Type B pancreatic cell (in vitro differentiated cells): ENCODE data around the gene INPP5K. TPM values are rescaled to one million over a fixed set of nuclear protein-coding genes. Genes with fewer than 3 reads are reported as not detected.

Experiments
- DNase-seq: peaks from one replicate; pipeline ENCODE4 v3.0.0; 2021; ENCODE audit warnings: mixed read lengths; ENCODE audit not compliant: unreplicated experiment; ENCODE audit errors: extremely low spot score
- H3K27ac Mint-ChIP-seq: 2 replicates; pipeline ENCODE4 v1.8.0; 2021; ENCODE audit warnings: mild to moderate bottlenecking, mixed read lengths
- H3K27me3 Mint-ChIP-seq: 2 replicates; pipeline ENCODE4 v1.8.0; 2021; ENCODE audit warnings: mixed read lengths
- H3K36me3 Mint-ChIP-seq: 2 replicates; pipeline ENCODE4 v1.8.0; 2021; ENCODE audit warnings: mixed read lengths
- H3K4me1 Mint-ChIP-seq: one replicate; pipeline ENCODE4 v1.8.0; 2021; ENCODE audit warnings: mixed read lengths; ENCODE audit not compliant: unreplicated experiment
- H3K4me3 Mint-ChIP-seq: 2 replicates; pipeline ENCODE4 v1.8.0; 2021; ENCODE audit warnings: mild to moderate bottlenecking, mixed read lengths
- H3K9me3 Mint-ChIP-seq: 2 replicates; pipeline ENCODE4 v1.8.0; 2021; ENCODE audit warnings: mixed read lengths
- CTCF ChIP-seq: fragments of 200-600 bp; sonication (generic); conservative IDR thresholded peaks from 2 replicates; pipeline ENCODE4 v1.5.0; 2021; ENCODE audit warnings: antibody characterized with exemption, mild to moderate bottlenecking
- total RNA-seq: library from RNA; stranded (reverse); gene quantifications from 2 replicates; pipeline ENCODE4 v1.2.1, GENCODE V29; 2021; ENCODE audit warnings: low replicate concordance

Gene INPP5K
- total RNA-seq, 1 donor from 2014 or later = 21.2 TPM

GRCh38 chr17:1487939-1488825 is 28.2 kb downstream of the INPP5K start:
- no peaks in the 10 kb centered on the region for H3K9me3 Mint-ChIP-seq
- H3K27me3 Mint-ChIP-seq = no peaks in the 10 kb centered on the region
- no peaks in the 10 kb centered on the region for H3K36me3 Mint-ChIP-seq
- peak overlapping the region; percentile 88 for H3K4me3 Mint-ChIP-seq
- peak; percentile 34 for TF ChIP-seq CTCF
- H3K27ac Mint-ChIP-seq = peak overlapping the region; percentile 92
- DNase-seq = peak; percentile 93
- H3K4me1 Mint-ChIP-seq = peaks cover 17% of the 10 kb centered on the region

- Mint-ChIP-seq H3K36me3 (no peaks in the 10 kb centered on the region), H3K4me1 (peaks cover 15% of the 10 kb centered on the region), H3K4me3 (peak overlapping the region; percentile 86), H3K27ac (peak overlapping the region; percentile 93), H3K9me3 (no peaks in the 10 kb centered on the region), H3K27me3 (no peaks in the 10 kb centered on the region)
- TF ChIP-seq CTCF = no peak
- no peak for DNase-seq
Measured at GRCh38 chr17:1486802-1487695, 29.4 kb downstream of the INPP5K start.

GRCh38 chr17:1485423-1486376 is 30.7 kb downstream of the INPP5K start:
- H3K9me3 Mint-ChIP-seq = no peaks in the 10 kb centered on the region
- H3K4me3 Mint-ChIP-seq = peak overlapping the region; percentile 84
- H3K4me1 Mint-ChIP-seq = peaks cover 10% of the 10 kb centered on the region
- TF ChIP-seq CTCF = no peak
- peaks cover 4% of the 10 kb centered on the region for H3K36me3 Mint-ChIP-seq
- no peaks in the 10 kb centered on the region for H3K27me3 Mint-ChIP-seq
- H3K27ac Mint-ChIP-seq = peak overlapping the region; percentile 96
- DNase-seq = no peak

- Mint-ChIP-seq H3K4me3 (peak overlapping the region; percentile 94), H3K36me3 (peaks cover 4% of the 10 kb centered on the region), H3K27me3 (no peaks in the 10 kb centered on the region), H3K27ac (peak overlapping the region; percentile 96), H3K4me1 (peaks cover 5% of the 10 kb centered on the region), H3K9me3 (no peaks in the 10 kb centered on the region)
- peak; percentile 61 for TF ChIP-seq CTCF
- no peak for DNase-seq
Measured at GRCh38 chr17:1484676-1485422, 31.6 kb downstream of the INPP5K start.
